Measurements from ENCODE around the gene BABAM2.

BABAM2 gene

GRCh38 chr2:28134857-28135256 is 244.3 kb downstream of the BABAM2 start:
- no peak overlapping the region for H3K4me3 ChIP-seq (ENCODE audit: low read length)
- TF ChIP-seq CTCF (conservative IDR thresholded peaks at IDR 0.05; ENCODE audit: low read depth, low read length) = no peak
- no peak for DNase-seq (ENCODE audit: low read depth)

GRCh38 chr2:28135324-28135723 is 244.8 kb downstream of the BABAM2 start:
- no peak for TF ChIP-seq CTCF (conservative IDR thresholded peaks at IDR 0.05; ENCODE audit: low read depth, low read length)
- no peak for DNase-seq (ENCODE audit: low read depth)
- no peak overlapping the region for H3K4me3 ChIP-seq (ENCODE audit: low read length)

GRCh38 chr2:28135799-28136198 is 245.3 kb downstream of the BABAM2 start:
- H3K4me3 ChIP-seq (ENCODE audit: low read length) = no peak overlapping the region
- no peak for TF ChIP-seq CTCF (conservative IDR thresholded peaks at IDR 0.05; ENCODE audit: low read depth, low read length)

GRCh38 chr2:28136556-28136955 is 246.0 kb downstream of the BABAM2 start:
- DNase-seq (ENCODE audit: low read depth) = no peak
- no peak overlapping the region for H3K4me3 ChIP-seq (ENCODE audit: low read length)
- TF ChIP-seq CTCF (conservative IDR thresholded peaks at IDR 0.05; ENCODE audit: low read depth, low read length) = no peak

More at GRCh38 chr2:28135799-28136198, 245.3 kb downstream of the BABAM2 start:
- no peak for DNase-seq (ENCODE audit: low read depth)

- H3K4me3 ChIP-seq (ENCODE audit: low read length) = no peak overlapping the region
- TF ChIP-seq CTCF (conservative IDR thresholded peaks at IDR 0.05; ENCODE audit: low read depth, low read length) = no peak
- DNase-seq (ENCODE audit: low read depth) = no peak
Observed at GRCh38 chr2:28137221-28137620, 246.7 kb downstream of the BABAM2 start.

GRCh38 chr2:28142386-28142785 is 251.9 kb downstream of the BABAM2 start:
- no peak for DNase-seq (ENCODE audit: low read depth)
- no peak overlapping the region for H3K4me3 ChIP-seq (ENCODE audit: low read length)
- TF ChIP-seq CTCF (conservative IDR thresholded peaks at IDR 0.05; ENCODE audit: low read depth, low read length) = no peak

- DNase-seq (ENCODE audit: low read depth) = no peak
- no peak for TF ChIP-seq CTCF (conservative IDR thresholded peaks at IDR 0.05; ENCODE audit: low read depth, low read length)
- no peak overlapping the region for H3K4me3 ChIP-seq (ENCODE audit: low read length)
Observed at GRCh38 chr2:28148000-28148399, 257.5 kb downstream of the BABAM2 start.
